ENCODE measurements around the gene IL23A. TPM values are rescaled to one million over a fixed set of nuclear protein-coding genes. Genes with fewer than 3 reads are reported as not detected.

The IL23A gene
- polyA plus RNA-seq, 1 of the 3 experiments (the other 2 are of a cell fraction): 0.46 TPM

DNA sequence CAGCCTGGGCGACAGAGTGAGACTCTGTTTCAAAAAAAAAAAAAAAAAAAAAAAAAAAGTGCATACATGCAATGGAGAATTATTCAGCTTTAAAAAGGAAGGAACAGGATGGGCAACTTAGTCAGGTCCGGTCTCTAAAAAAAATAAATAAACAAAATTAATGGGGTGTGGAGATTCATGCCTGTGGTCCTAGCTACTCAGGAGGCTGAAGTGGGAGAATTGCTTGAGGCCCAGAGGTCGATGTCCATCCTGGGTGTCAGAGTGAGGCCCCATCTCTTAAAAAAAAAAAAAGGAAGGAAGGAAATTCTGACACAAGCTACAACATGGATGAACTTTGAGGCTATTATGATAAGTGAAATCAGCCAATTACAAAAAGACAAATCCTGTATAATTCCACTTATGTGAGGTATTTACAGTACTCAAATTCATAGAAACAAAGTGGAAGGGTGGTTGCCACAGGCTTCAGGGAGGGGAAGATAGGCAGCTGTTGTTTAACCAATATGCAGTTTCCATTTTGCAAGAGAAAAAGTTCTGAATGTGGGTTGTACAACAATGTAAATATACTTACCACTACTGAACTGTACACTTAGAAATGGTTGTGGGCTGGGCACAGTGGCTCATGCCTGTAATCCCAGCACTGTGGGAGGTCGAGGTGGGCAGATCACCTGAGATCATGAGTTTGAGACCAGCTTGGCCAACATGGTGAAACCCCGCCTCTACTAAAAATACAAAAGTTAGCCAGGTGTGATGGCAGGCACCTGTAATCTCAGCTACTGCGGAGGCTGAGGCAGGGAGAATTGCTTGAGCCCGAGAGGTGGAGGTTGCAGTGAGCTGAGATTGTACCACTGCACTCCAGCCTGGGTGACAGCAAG is 36.3 kb downstream of the IL23A start:
- TF ChIP-seq USF2 (IDR thresholded peaks at IDR 0.05; ENCODE audit: borderline replicate concordance, low read depth, low read length): no peak
- TF ChIP-seq, protein P1, sequence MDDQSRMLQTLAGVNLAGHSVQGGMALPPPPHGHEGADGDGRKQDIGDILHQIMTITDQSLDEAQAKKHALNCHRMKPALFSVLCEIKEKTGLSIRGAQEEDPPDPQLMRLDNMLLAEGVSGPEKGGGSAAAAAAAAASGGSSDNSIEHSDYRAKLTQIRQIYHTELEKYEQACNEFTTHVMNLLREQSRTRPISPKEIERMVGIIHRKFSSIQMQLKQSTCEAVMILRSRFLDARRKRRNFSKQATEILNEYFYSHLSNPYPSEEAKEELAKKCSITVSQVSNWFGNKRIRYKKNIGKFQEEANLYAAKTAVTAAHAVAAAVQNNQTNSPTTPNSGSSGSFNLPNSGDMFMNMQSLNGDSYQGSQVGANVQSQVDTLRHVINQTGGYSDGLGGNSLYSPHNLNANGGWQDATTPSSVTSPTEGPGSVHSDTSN (IDR thresholded peaks at IDR 0.05): no peak
- TF ChIP-seq NFIC (IDR thresholded peaks at IDR 0.05; ENCODE audit: borderline replicate concordance): no peak
- no peak for TF ChIP-seq GABPA (IDR thresholded peaks at IDR 0.05; ENCODE audit: low read depth)
- TF ChIP-seq MXI1 (IDR thresholded peaks at IDR 0.05; ENCODE audit: low read depth, low read length): no peak
- TF ChIP-seq MEF2A (IDR thresholded peaks at IDR 0.05; ENCODE audit: borderline replicate concordance, low read depth): no peak
- TF ChIP-seq ELF1 (IDR thresholded peaks at IDR 0.05): no peak
- no peak for TF ChIP-seq IRF3 (IDR thresholded peaks at IDR 0.05; ENCODE audit: low read depth, low read length)
- TF ChIP-seq FOXJ3 (CRISPR knock-in tag; IDR thresholded peaks at IDR 0.05): no peak
- no peak for TF ChIP-seq POLR2AphosphoS5 (IDR thresholded peaks at IDR 0.05; ENCODE audit: low read depth, low read length)
- TF ChIP-seq NRF1 (IDR thresholded peaks at IDR 0.05; ENCODE audit: low read depth, low read length): no peak
- no peak for TF ChIP-seq JUND (IDR thresholded peaks at IDR 0.05)
- TF ChIP-seq EP300 (IDR thresholded peaks at IDR 0.05; ENCODE audit: borderline replicate concordance in 1 of 2, low read depth in 1 of 2, low read length in 1 of 2): no peak
- no peak for TF ChIP-seq USF1 (IDR thresholded peaks at IDR 0.05; ENCODE audit: borderline replicate concordance, low read depth)
- Histone ChIP-seq H3K9me3 (peaks cover 8% of the 10 kb centered on the region; the same call in 1 of the 2 replicates), H3K79me2 (ENCODE audit: insufficient read depth) (no peaks in the 10 kb centered on the region), H3K27ac (ENCODE audit: low read depth in 2 of 2, low read length in 1 of 2) (no peak overlapping the region), H3K9me2 (no peaks in the 10 kb centered on the region), H3K36me3 (replicated peaks in 1 of 2; ENCODE audit: control insufficient read depth in 1 of 2, insufficient read depth in 2 of 2, low read length in 1 of 2) (no peaks in the 10 kb centered on the region), H3K4me2 (no peak overlapping the region), H3K9ac (no peak overlapping the region), H3F3A (replicated peaks; ENCODE audit: insufficient read depth) (no peaks in the 10 kb centered on the region), H3K4me1 (ENCODE audit: control insufficient read depth in 1 of 2, insufficient read depth in 2 of 2, low read depth in 1 of 2, low read length in 1 of 2) (no peaks in the 10 kb centered on the region), H2AFZ (ENCODE audit: low read depth) (no peak overlapping the region), H4K20me1 (ENCODE audit: insufficient read depth) (no peaks in the 10 kb centered on the region), H3K4me3 (ENCODE audit: low read depth in 2 of 2, low read length in 1 of 2) (no peak overlapping the region), H3K27me3 (ENCODE audit: insufficient read depth) (no peaks in the 10 kb centered on the region)
- CTCF ChIA-PET: interaction anchor here (1.0 kb wide), 1 partner anchor 10 kb away, joined by 3 read pairs; no protein-coding TSS in a partner anchor
- WGBS (ENCODE audit: low lambda C conversion rate): 61% methylated on average over 7 of the region's 7 CpGs
- DNase-seq: no peak
- POLR2A ChIA-PET: interaction anchor here (0.6 kb wide), 1 partner anchor 70 kb away, joined by 3 read pairs; no protein-coding TSS in a partner anchor

Data from SK-N-SH (cell line).